ENCODE results near the gene SSNA1. TPM values are rescaled to one million over a fixed set of nuclear protein-coding genes. Genes with fewer than 3 reads are reported as not detected.
A peak's percentile ranks its signal among the peaks of the same experiment; 100 is the strongest.

The SSNA1 gene
- total and polyA plus RNA-seq, 9 of the 15 experiments (the other 6 are each of a cell fraction or from before 2014, with no cell fraction given), result 1.9 to 130 (median 57.1) TPM

- CTCF ChIA-PET (ENCODE audit: low intra/inter-chr PET ratio), result no interaction called here
- Histone ChIP-seq H3K36me3 (ENCODE audit: control insufficient read depth, insufficient read depth, low read length) (no peaks in the 10 kb centered on the region), H2AFZ (ENCODE audit: low read depth, low read length) (no peak overlapping the region), H3K27me3 (ENCODE audit: control insufficient read depth in 2 of 2, insufficient read depth in 2 of 2, low read length in 2 of 2) (peaks cover 14 to 30% of the 10 kb centered on the region in 2 experiments; a peak in 4 of 5 replicates), H3K79me2 (ENCODE audit: control insufficient read depth, insufficient read depth, low read length) (no peaks in the 10 kb centered on the region), H3K4me1 (replicated peaks in 1 of 2; ENCODE audit: control insufficient read depth in 2 of 2, insufficient read depth in 2 of 2, low read length in 2 of 2) (peaks cover 8 to 51% of the 10 kb centered on the region in 2 experiments; a peak in 3 of 5 replicates), H3K9me1 (ENCODE audit: control insufficient read depth, insufficient read depth, low read length) (no peaks in the 10 kb centered on the region), H3K9me3 (replicated peaks; ENCODE audit: control insufficient read depth, insufficient read depth, low read depth, low read length) (no peaks in the 10 kb centered on the region), H3K27ac (ENCODE audit: extremely low read depth, low read depth, low read length) (no peak overlapping the region), H3K9ac (ENCODE audit: insufficient read depth in 1 of 2, low read depth in 2 of 2, low read length in 2 of 2) (no peak overlapping the region), H3K4me3 (no peak overlapping the region), H4K20me1 (replicated peaks; ENCODE audit: control insufficient read depth, insufficient read depth, low read length) (0 out of 2 replicates have a peak, but pooled peaks cover 5% of the 10 kb centered on the region), H3K4me2 (ENCODE audit: insufficient read depth, low read length) (no peak overlapping the region)
- BruUV-seq (replicated peaks), result no TSS peak
- no peak for ATAC-seq
- 8% methylated on average over 35 of the region's 49 CpGs for WGBS (ENCODE audit: insufficient coverage, low coverage, missing lambda C conversion rate)
- POLR2A ChIA-PET, result interaction anchor here (1.0 kb wide), 1 partner anchor 9 kb away, joined by 5 read pairs; no protein-coding TSS in a partner anchor
- intact Hi-C loops (cut with micrococcal nuclease) (no loop called here), in situ Hi-C loops (cut with MboI) (no loop called here)
- peak in 1 of 4 experiments; percentile 9 for DNase-seq (ENCODE audit: extremely low read depth in 1 of 4, low spot score in 3 of 4)
- FAIRE-seq, result no peak
- TF ChIP-seq ZBTB7A (IDR thresholded peaks at IDR 0.05; ENCODE audit: borderline replicate concordance, control insufficient read depth, low read depth, low read length) (0 out of 2 replicates have a peak, but pooled peaks have one; percentile 14), TFAP4 (CRISPR knock-in tag; IDR thresholded peaks at IDR 0.05; ENCODE audit: borderline replicate concordance) (peak; percentile 62; the same call in 1 of the 2 replicates), TCF7 (IDR thresholded peaks at IDR 0.05; ENCODE audit: borderline replicate concordance) (no peak), XRCC5 (IDR thresholded peaks at IDR 0.05; ENCODE audit: low read depth, low read length) (no peak), MCM2 (IDR thresholded peaks at IDR 0.05; ENCODE audit: low read depth) (no peak), ZBTB17 (CRISPR knock-in tag; IDR thresholded peaks at IDR 0.05) (no peak), REST (IDR thresholded peaks at IDR 0.05; ENCODE audit: borderline replicate concordance) (peak; percentile 87), REST (CRISPR knock-in tag; IDR thresholded peaks at IDR 0.05; ENCODE audit: low read depth) (0 out of 2 replicates have a peak, but pooled peaks have one; percentile 58), ARID2 (IDR thresholded peaks at IDR 0.05) (no peak), ZBTB1 (CRISPR knock-in tag; IDR thresholded peaks at IDR 0.05; ENCODE audit: borderline replicate concordance, low read depth) (no peak), EHMT2 (IDR thresholded peaks at IDR 0.05) (peak; percentile 21; the same call in 1 of the 2 replicates), ZNF408 (CRISPR knock-in tag; IDR thresholded peaks at IDR 0.05; ENCODE audit: low read depth) (no peak)
These were observed 42.5 kb upstream of the SSNA1 start for GRCh38 chr9:137145731-137146526.
